IMR-90 (cell line): ENCODE data around the gene MEF2C. TPM values are rescaled to one million over a fixed set of nuclear protein-coding genes. Genes with fewer than 3 reads are reported as not detected.

Experiments used
- ATAC-seq: fragments of 200-7000 bp; cut with Tn5 transposase; 2 replicates; pipeline ENCODE4 v1.9.1; 2020; ENCODE audit warnings: low read depth, mild to moderate bottlenecking, moderate library complexity
- BruUV-seq: library from RNA; stranded (reverse); fragments of 400-500 nt; replicated peaks from 2 replicates; lab custom pipeline; 2021; lab: Mats Ljungman, UMichigan
- CTCF ChIA-PET: fragments of 300-600 bp; formaldehyde crosslinking; extraction: SDS; loops from one replicate; lab custom pipeline; 2021; ENCODE audit warnings: antibody characterized with exemption; lab: Yijun Ruan, JAX
- POLR2A ChIA-PET: fragments of 300-600 bp; sonication (Branson Sonifier 250); formaldehyde crosslinking; loops from one replicate; lab custom pipeline; 2022; ENCODE audit warnings: antibody characterized with exemption; ENCODE audit not compliant: unreplicated experiment; lab: Charles Lee
- DNase-seq: peaks from one replicate; pipeline ENCODE4 v3.0.0; 2013
- H2AFZ ChIP-seq: replicated peaks from 2 replicates; pipeline ENCODE3; 2013; ENCODE audit warnings: low read length, mild to moderate bottlenecking; ENCODE audit not compliant: poor library complexity
- H2AK5ac ChIP-seq: 2 replicates; pipeline ENCODE4 v1.6.1; 2013; ENCODE audit warnings: low read depth, low read length, inconsistent platforms
- H2AK9ac ChIP-seq: replicated peaks from 2 replicates; pipeline ENCODE3; 2013; ENCODE audit warnings: mild to moderate bottlenecking, low read depth, low read length, moderate library complexity; ENCODE audit not compliant: poor library complexity
- H2BK120ac ChIP-seq: 2 replicates; pipeline ENCODE4 v1.6.1; 2013; ENCODE audit warnings: low read depth, low read length, inconsistent platforms
- H2BK15ac ChIP-seq: 3 replicates; pipeline ENCODE4 v1.6.1; 2013; ENCODE audit warnings: low read depth, low read length, inconsistent platforms
- H2BK20ac ChIP-seq: 2 replicates; pipeline ENCODE4 v1.6.1; 2013; ENCODE audit warnings: low read depth, mild to moderate bottlenecking, inconsistent platforms, low read length, moderate library complexity
- H2BK5ac ChIP-seq: 2 replicates; pipeline ENCODE4 v1.6.1; 2013; ENCODE audit warnings: mild to moderate bottlenecking, low read depth, low read length, inconsistent platforms; ENCODE audit not compliant: poor library complexity, severe bottlenecking
- H3K14ac ChIP-seq: replicated peaks from 2 replicates; pipeline ENCODE4 v1.6.1; 2013; ENCODE audit warnings: low read depth, low read length, inconsistent platforms
- H3K18ac ChIP-seq: 2 replicates; pipeline ENCODE4 v1.6.1; 2013; ENCODE audit warnings: low read depth, low read length, control low read depth
- H3K23ac ChIP-seq: 2 replicates; pipeline ENCODE4 v1.6.1; 2013; ENCODE audit warnings: low read depth, low read length, inconsistent platforms
- H3K27ac ChIP-seq: 2 replicates; pipeline ENCODE4 v1.5.1; 2013; ENCODE audit warnings: mild to moderate bottlenecking, control low read depth, low read length; ENCODE audit not compliant: insufficient read depth
- H3K27me3 ChIP-seq: 2 replicates; pipeline ENCODE4 v1.6.1; 2013; ENCODE audit warnings: low read length; ENCODE audit not compliant: control insufficient read depth, insufficient read depth
- H3K36me3 ChIP-seq: 2 replicates; pipeline ENCODE4 v1.6.1; 2013; ENCODE audit warnings: low read length, mixed read lengths; ENCODE audit not compliant: control insufficient read depth, insufficient read depth
- H3K4ac ChIP-seq: 2 replicates; pipeline ENCODE4 v1.6.1; 2013; ENCODE audit warnings: low read depth, low read length, inconsistent platforms
- H3K4me1 ChIP-seq: 2 replicates; pipeline ENCODE4 v1.6.1; 2013; ENCODE audit warnings: low read length, mixed read lengths; ENCODE audit not compliant: control insufficient read depth, insufficient read depth
- H3K4me2 ChIP-seq: 2 replicates; pipeline ENCODE4 v1.6.1; 2013; ENCODE audit warnings: low read depth, mild to moderate bottlenecking, control low read depth, low read length, moderate library complexity
- H3K4me3 ChIP-seq: 2 replicates; pipeline ENCODE4 v1.5.1; 2013; ENCODE audit warnings: low read depth, mild to moderate bottlenecking, control low read depth, low read length, moderate library complexity; ENCODE audit not compliant: insufficient read depth
- H3K56ac ChIP-seq: 2 replicates; pipeline ENCODE4 v1.6.1; 2013; ENCODE audit warnings: low read length, inconsistent platforms; ENCODE audit not compliant: insufficient read depth; ENCODE audit errors: extremely low read depth
- H3K79me1 ChIP-seq, 2 experiments: 2 replicates each; pipeline ENCODE4 v1.6.1; 2013; ENCODE audit warnings: low read length in 2 of 2, inconsistent platforms in 1 of 2, low read depth in 1 of 2
- H3K9ac ChIP-seq: 2 replicates; pipeline ENCODE4 v1.6.1; 2013; ENCODE audit warnings: low read depth, low read length, control low read depth
- H3K9me1 ChIP-seq: 2 replicates; pipeline ENCODE4 v1.6.1; 2013; ENCODE audit warnings: low read length, inconsistent platforms; ENCODE audit not compliant: insufficient read depth
- H3K9me3 ChIP-seq: 2 replicates; pipeline ENCODE4 v1.6.1; 2013; ENCODE audit warnings: low read length; ENCODE audit not compliant: control insufficient read depth, insufficient read depth
- H4K20me1 ChIP-seq: 2 replicates; pipeline ENCODE4 v1.6.1; 2013; ENCODE audit warnings: low read length, inconsistent platforms; ENCODE audit not compliant: insufficient read depth
- H4K5ac ChIP-seq: 2 replicates; pipeline ENCODE4 v1.6.1; 2013; ENCODE audit warnings: mild to moderate bottlenecking, low read depth, low read length, control low read depth
- H4K8ac ChIP-seq, 2 experiments: 2 replicates each; pipeline ENCODE4 v1.6.1; 2013; ENCODE audit warnings: low read depth in 2 of 2, low read length in 2 of 2, control low read depth in 1 of 2, inconsistent platforms in 1 of 2
- H4K91ac ChIP-seq: 2 replicates; pipeline ENCODE4 v1.6.1; 2013; ENCODE audit warnings: low read depth, low read length, inconsistent platforms; ENCODE audit not compliant: insufficient read depth
- CEBPB ChIP-seq: IDR thresholded peaks from 2 replicates; pipeline ENCODE4 v1.6.1; 2012; ENCODE audit warnings: low read depth, low read length, improper control_type of control experiment
- CHD1 ChIP-seq: IDR thresholded peaks from 2 replicates; pipeline ENCODE4 v1.6.1; 2012; ENCODE audit warnings: low read depth, low read length, improper control_type of control experiment
- ELK1 ChIP-seq: fragments of 150-350 bp; IDR thresholded peaks from 2 replicates; pipeline ENCODE4 v1.6.1; 2016; ENCODE audit warnings: low read depth, mild to moderate bottlenecking, low read length, moderate library complexity, borderline replicate concordance
- FOS ChIP-seq: fragments of 150-350 bp; IDR thresholded peaks from 2 replicates; pipeline ENCODE4 v1.6.1; 2016; ENCODE audit warnings: low read depth, low read length
- MAFK ChIP-seq: IDR thresholded peaks from 2 replicates; pipeline ENCODE4 v1.6.1; 2012; ENCODE audit warnings: low read depth, low read length, improper control_type of control experiment
- MXI1 ChIP-seq: IDR thresholded peaks from 2 replicates; pipeline ENCODE4 v1.6.1; 2012; ENCODE audit warnings: low read depth, mild to moderate bottlenecking, low read length, moderate library complexity, borderline replicate concordance
- NFE2L2 ChIP-seq: fragments of 150-350 bp; IDR thresholded peaks from 2 replicates; pipeline ENCODE4 v1.6.1; 2016; ENCODE audit warnings: low read depth, mild to moderate bottlenecking, low read length
- POLR2A ChIP-seq: IDR thresholded peaks from 2 replicates; pipeline ENCODE4 v1.6.1; 2012; ENCODE audit warnings: mild to moderate bottlenecking, low read depth, low read length
- RAD21 ChIP-seq: IDR thresholded peaks from 2 replicates; pipeline ENCODE4 v1.6.1; 2012; ENCODE audit warnings: low read length, improper control_type of control experiment
- RCOR1 ChIP-seq: IDR thresholded peaks from 2 replicates; pipeline ENCODE4 v1.6.1; 2012; ENCODE audit warnings: mild to moderate bottlenecking, low read length, improper control_type of control experiment; ENCODE audit not compliant: insufficient replicate concordance
- RFX5 ChIP-seq: IDR thresholded peaks from 2 replicates; pipeline ENCODE4 v1.8.0; 2012; ENCODE audit warnings: low read depth, mild to moderate bottlenecking, low read length, moderate library complexity
- SMC3 ChIP-seq: fragments of 150-350 bp; IDR thresholded peaks from 2 replicates; pipeline ENCODE4 v1.6.1; 2016; ENCODE audit warnings: low read depth, mild to moderate bottlenecking, antibody characterized with exemption, low read length, moderate library complexity
- WGBS, 2 experiments: methylation state at CpG; one replicate each; pipeline versions ENCODE4 v1.1.5 to v1.1.7; 2013; ENCODE audit warnings: missing lambda C conversion rate in 2 of 2; ENCODE audit not compliant: insufficient read length in 1 of 2; ENCODE audit errors: extremely low coverage in 2 of 2; 5-methylcytosine and 5-hydroxymethylcytosine counted together
- dilution Hi-C: fragments of 300-500 bp; cut with HindIII; formaldehyde crosslinking; loops from one replicate; pipeline ENCODE4 v1.14.3; 2018; ENCODE audit warnings: low sequenced_read_pairs; ENCODE audit not compliant: unreplicated experiment
- in situ Hi-C: fragments of 300-500 bp; cut with MboI; formaldehyde crosslinking; loops from 3 replicates; pipeline ENCODE4 v1.14.3; 2019; ENCODE audit warnings: low sequenced_read_pairs, inconsistent platforms, mixed read lengths
- intact Hi-C: fragments of 100-400 bp; cut with micrococcal nuclease; formaldehyde crosslinking; loops from 2 replicates; pipeline ENCODE4 v1.10.0; 2022
- polyA plus RNA-seq, 3 experiments: library from polyadenylated mRNA; depleted of rRNA; stranded (reverse); fragments of >200 nt; gene quantifications; 2 replicates each; pipeline ENCODE4 v1.2.3, GENCODE V29; 2012; ENCODE audit warnings: low replicate concordance in 1 of 3
- total RNA-seq: library from RNA; depleted of rRNA; stranded (reverse); fragments of >200 nt; gene quantifications from 2 replicates; pipeline ENCODE4 v1.2.3, GENCODE V29; 2012
- TF ChIP-seq, protein P1 (sequence below): conservative IDR thresholded peaks from 2 replicates; pipeline ENCODE4 v1.5.1; 2012; ENCODE audit warnings: mild to moderate bottlenecking, low read depth, low read length, improper control_type of control experiment
- TF ChIP-seq, protein P2 (sequence below): fragments of 150-350 bp; IDR thresholded peaks from 2 replicates; pipeline ENCODE4 v1.6.1; 2017; ENCODE audit warnings: mild to moderate bottlenecking, antibody characterized with exemption, low read length, low read depth

The MEF2C gene
- total and polyA plus RNA-seq, 2 of the 4 experiments (the other 2 are of a cell fraction): 1.5 to 6.8 TPM

DNA sequence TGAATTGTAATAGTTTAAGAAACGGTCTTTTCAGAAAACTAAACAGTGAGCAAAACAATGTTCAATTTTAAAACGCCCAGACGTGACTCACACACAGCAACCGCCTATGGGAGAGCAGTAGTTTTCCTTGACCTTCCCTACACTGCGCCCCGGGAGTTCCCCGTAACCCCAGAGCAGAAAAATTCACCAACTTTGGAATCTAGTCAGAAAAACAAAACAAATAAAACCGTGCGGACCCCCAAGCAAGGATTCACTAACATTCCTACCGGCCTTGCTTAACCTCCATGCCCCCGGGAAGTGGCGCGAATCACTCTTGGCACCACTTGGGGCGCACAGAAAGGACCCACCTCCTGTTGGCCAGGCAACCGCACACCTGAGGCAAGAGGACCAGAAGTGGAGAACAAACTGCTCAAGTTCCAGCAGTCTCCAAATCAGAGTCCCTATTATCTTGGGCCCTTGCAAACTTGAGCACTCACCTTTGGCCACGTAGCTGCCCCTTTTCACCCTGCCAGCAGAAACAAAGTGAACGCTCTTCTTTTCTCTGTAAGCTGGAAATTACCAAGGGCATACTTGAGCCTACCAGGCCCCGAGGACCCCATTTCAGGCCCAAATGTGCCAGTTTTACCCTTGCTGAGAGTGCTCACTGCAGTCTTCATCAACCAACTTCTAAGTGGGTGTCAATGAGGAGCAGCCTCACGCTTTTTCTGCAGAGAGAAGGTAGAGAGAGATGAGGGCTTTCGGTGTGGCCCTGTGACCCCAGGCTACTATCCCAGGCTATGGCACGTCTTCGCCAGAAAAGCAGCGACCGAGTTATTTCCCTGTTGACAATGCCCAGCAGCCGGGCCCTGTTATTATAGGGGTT is 189.7 kb downstream of the MEF2C start:
- no peak overlapping the region for H2AK5ac ChIP-seq
- no peaks in the 10 kb centered on the region for H3K36me3 ChIP-seq
- H2BK20ac ChIP-seq: no peak overlapping the region
- no peaks in the 10 kb centered on the region for H3K9me3 ChIP-seq
- no TSS peak for BruUV-seq
- no peaks in the 10 kb centered on the region for H3K9me1 ChIP-seq
- no peaks in the 10 kb centered on the region for H4K20me1 ChIP-seq
- CTCF ChIA-PET: interaction anchor here (2.4 kb wide), 1 partner anchor 18 kb away, joined by 9 read pairs; no protein-coding TSS in a partner anchor
- POLR2A ChIA-PET: interaction anchor here (0.6 kb wide), 1 partner anchor 1461 kb away, joined by 3 read pairs; no protein-coding TSS in a partner anchor
- H2AK9ac ChIP-seq: no peak overlapping the region
- H4K91ac ChIP-seq: no peak overlapping the region
- H2BK5ac ChIP-seq: no peak overlapping the region
- no peak overlapping the region for H3K56ac ChIP-seq
- no peak overlapping the region for H3K4ac ChIP-seq
- H2AFZ ChIP-seq: no peak overlapping the region
- no peak overlapping the region for H4K8ac ChIP-seq
- TF ChIP-seq, protein P1, sequence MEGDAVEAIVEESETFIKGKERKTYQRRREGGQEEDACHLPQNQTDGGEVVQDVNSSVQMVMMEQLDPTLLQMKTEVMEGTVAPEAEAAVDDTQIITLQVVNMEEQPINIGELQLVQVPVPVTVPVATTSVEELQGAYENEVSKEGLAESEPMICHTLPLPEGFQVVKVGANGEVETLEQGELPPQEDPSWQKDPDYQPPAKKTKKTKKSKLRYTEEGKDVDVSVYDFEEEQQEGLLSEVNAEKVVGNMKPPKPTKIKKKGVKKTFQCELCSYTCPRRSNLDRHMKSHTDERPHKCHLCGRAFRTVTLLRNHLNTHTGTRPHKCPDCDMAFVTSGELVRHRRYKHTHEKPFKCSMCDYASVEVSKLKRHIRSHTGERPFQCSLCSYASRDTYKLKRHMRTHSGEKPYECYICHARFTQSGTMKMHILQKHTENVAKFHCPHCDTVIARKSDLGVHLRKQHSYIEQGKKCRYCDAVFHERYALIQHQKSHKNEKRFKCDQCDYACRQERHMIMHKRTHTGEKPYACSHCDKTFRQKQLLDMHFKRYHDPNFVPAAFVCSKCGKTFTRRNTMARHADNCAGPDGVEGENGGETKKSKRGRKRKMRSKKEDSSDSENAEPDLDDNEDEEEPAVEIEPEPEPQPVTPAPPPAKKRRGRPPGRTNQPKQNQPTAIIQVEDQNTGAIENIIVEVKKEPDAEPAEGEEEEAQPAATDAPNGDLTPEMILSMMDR: no peak
- TF ChIP-seq FOS (no peak), MXI1 (no peak), MAFK (no peak), POLR2A (no peak), NFE2L2 (no peak), RFX5 (no peak), CEBPB (no peak), ELK1 (no peak), SMC3 (no peak), CHD1 (no peak), RAD21 (no peak), RCOR1 (no peak)
- TF ChIP-seq, protein P2, sequence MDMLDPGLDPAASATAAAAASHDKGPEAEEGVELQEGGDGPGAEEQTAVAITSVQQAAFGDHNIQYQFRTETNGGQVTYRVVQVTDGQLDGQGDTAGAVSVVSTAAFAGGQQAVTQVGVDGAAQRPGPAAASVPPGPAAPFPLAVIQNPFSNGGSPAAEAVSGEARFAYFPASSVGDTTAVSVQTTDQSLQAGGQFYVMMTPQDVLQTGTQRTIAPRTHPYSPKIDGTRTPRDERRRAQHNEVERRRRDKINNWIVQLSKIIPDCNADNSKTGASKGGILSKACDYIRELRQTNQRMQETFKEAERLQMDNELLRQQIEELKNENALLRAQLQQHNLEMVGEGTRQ: no peak
- H3K27me3 ChIP-seq: peaks cover 75% of the 10 kb centered on the region
- no peak overlapping the region for H3K27ac ChIP-seq
- H2BK15ac ChIP-seq: no peak overlapping the region
- no peak overlapping the region for H3K9ac ChIP-seq
- H2BK120ac ChIP-seq: no peak overlapping the region
- ATAC-seq: no peak; the same call in 1 of the 2 replicates
- no peak overlapping the region for H3K4me2 ChIP-seq
- no peak for DNase-seq
- intact Hi-C loops (loop anchor here (5.0 kb wide), 1 partner anchor 1271 kb away; no protein-coding TSS in a partner anchor), dilution Hi-C loops (no loop called here), in situ Hi-C loops (no loop called here)
- 13% methylated on average over 3 of the region's 25 CpGs; no CpG with 5 or more reads in 1 of the 2 experiments for WGBS, 2 experiments
- H3K23ac ChIP-seq: no peak overlapping the region
- no peaks in the 10 kb centered on the region for H3K79me1 ChIP-seq
- H3K4me1 ChIP-seq: peaks cover 3% of the 10 kb centered on the region; the same call in 1 of the 2 replicates
- no peak overlapping the region for H3K14ac ChIP-seq
- H3K18ac ChIP-seq: no peak overlapping the region
- no peak overlapping the region for H3K4me3 ChIP-seq
- no peak overlapping the region for H4K5ac ChIP-seq
